AG09309 (cell line): ENCODE data around the gene PCBP3.
"Not testable (repeated sequence)": the region's sequence is repeated elsewhere in the genome, so short reads cannot be mapped to it uniquely, and the experiment has no call there.

Experiments
- DNase-seq: peaks from one replicate; pipeline ENCODE4 v3.0.0-alpha.2; 2010; ENCODE audit warnings: low read depth
- H3K4me3 ChIP-seq: 2 replicates; pipeline ENCODE4 v1.5.1; 2011; ENCODE audit warnings: mild to moderate bottlenecking, low read depth, low read length, moderate library complexity; ENCODE audit not compliant: control insufficient read depth
- CTCF ChIP-seq: IDR thresholded peaks from 2 replicates; pipeline ENCODE4 v1.5.1; 2011; ENCODE audit warnings: mild to moderate bottlenecking, low read depth, low read length, inconsistent platforms; ENCODE audit not compliant: insufficient read depth, control insufficient read depth; ENCODE audit errors: missing control alignments

Gene PCBP3

GRCh38 chr21:45849651-45850050, 206.1 kb downstream of the PCBP3 start:
- no peak for DNase-seq
- H3K4me3 ChIP-seq: no peak overlapping the region
- TF ChIP-seq CTCF: no peak

GRCh38 chr21:45850181-45850580, 206.7 kb downstream of the PCBP3 start:
- DNase-seq: no peak
- TF ChIP-seq CTCF: no peak
- H3K4me3 ChIP-seq: no peak overlapping the region

DNA sequence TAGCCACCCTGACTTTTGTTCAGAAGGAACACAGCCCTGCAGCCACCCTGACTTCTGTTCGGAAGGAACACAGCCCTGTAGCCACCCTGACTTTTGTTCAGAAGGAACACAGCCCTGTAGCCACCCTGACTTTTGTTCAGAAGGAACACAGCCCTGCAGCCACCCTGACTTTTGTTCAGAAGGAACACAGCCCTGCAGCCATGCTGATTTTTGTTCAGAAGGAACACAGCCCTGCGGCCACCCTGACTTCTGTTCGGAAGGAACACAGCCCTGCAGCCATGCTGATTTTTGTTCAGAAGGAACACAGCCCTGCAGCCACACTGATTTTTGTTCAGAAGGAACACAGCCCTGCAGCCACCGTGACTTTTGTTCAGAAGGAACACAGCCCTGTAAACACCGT, 208.9 kb downstream of the PCBP3 start:
- DNase-seq, H3K4me3 ChIP-seq: not testable (repeated sequence)

DNA sequence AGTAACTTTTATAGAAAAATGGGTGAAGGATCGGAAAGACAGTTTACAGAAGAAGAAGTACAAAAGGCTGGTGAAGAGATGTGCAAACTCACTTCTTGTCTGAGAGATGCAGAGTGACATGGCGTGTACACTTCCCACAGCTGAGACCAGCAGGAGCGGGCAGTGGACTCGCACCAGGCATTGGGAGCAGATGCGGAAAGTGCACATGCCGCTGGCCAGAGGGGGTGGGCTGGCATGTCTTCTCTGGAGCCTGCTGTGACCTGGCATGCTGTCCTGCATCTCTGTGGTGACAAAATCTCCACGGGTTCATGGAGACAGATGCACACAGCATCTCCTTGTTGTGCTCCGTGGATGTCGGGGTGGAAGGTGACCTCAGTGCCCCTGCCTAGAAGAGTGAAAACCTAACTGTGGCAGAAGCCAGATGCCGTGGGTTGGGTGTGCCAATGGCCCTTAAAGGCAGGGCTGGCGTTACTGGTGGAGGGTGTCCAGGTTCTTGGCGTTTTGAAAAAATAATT, 209.4 kb downstream of the PCBP3 start:
- no peak for DNase-seq
- no peak for TF ChIP-seq CTCF
- H3K4me3 ChIP-seq: no peak overlapping the region

GRCh38 chr21:45853703-45854342, 210.3 kb downstream of the PCBP3 start:
- no peak for TF ChIP-seq CTCF
- no peak for DNase-seq
- H3K4me3 ChIP-seq: no peak overlapping the region

GRCh38 chr21:45854690-45855247, 211.2 kb downstream of the PCBP3 start:
- no peak for DNase-seq
- no peak overlapping the region for H3K4me3 ChIP-seq
- TF ChIP-seq CTCF: no peak

DNA sequence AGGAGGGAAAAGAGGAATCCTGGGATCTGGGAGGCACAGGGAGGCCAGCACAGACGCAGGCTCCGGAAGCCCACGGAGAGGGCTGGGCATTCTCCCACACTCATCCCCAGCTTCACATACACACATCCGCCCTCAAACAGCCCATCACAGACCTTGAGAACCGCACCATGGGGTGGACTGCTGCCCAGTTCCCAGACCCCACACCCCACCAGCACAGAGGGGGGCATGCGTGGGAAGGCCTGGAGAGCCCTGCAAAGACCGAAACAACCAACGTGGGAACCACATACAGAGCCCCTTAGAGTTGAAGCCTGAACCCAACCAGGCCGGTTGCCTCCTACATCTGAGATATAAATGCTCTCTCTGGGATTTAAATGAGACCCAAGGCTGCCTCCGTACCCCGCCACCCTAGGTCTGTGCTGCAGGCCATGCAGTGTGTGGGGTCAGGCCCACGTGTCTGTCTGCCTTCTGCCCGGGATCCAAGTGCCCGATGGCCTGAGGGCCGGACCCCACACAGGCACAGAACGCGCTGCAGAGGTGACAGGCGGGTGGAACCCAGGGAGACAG, 211.8 kb downstream of the PCBP3 start:
- no peak overlapping the region for H3K4me3 ChIP-seq
- DNase-seq: no peak
- TF ChIP-seq CTCF: no peak
